CD4-positive, alpha-beta memory T cell (primary cell): ENCODE data around the gene SLC4A9. TPM values are rescaled to one million over a fixed set of nuclear protein-coding genes. Genes with fewer than 3 reads are reported as not detected.

Experiments used
- CTCF ChIA-PET: fragments of 350-600 bp; sonication (Branson Sonifier 250); formaldehyde crosslinking; loops from one replicate; lab custom pipeline; 2021; ENCODE audit warnings: inconsistent platforms; ENCODE audit not compliant: partially characterized antibody; lab: Charles Lee
- POLR2A ChIA-PET: fragments of 350-600 bp; sonication (Branson Sonifier 250); formaldehyde crosslinking; loops from one replicate; lab custom pipeline; 2021; ENCODE audit not compliant: partially characterized antibody; lab: Charles Lee
- DNase-seq, 5 donors: peaks; one replicate each; pipeline versions ENCODE4 v3.0.0 to v3.0.0-alpha.2; 2020 to 2022; ENCODE audit warnings: mixed read lengths in 1 of 5
- H3K27ac ChIP-seq: one replicate; pipeline ENCODE4 v1.7.0; 2013; ENCODE audit warnings: low read depth, low read length
- H3K27me3 ChIP-seq: 2 replicates; pipeline ENCODE4 v1.7.0; 2013; ENCODE audit warnings: mild to moderate bottlenecking, low read length, moderate library complexity; ENCODE audit not compliant: insufficient read depth
- H3K36me3 ChIP-seq: 2 replicates; pipeline ENCODE4 v1.7.0; 2013; ENCODE audit warnings: mild to moderate bottlenecking, low read length, moderate library complexity; ENCODE audit not compliant: insufficient read depth
- H3K4me1 ChIP-seq: 2 replicates; pipeline ENCODE4 v1.7.0; 2013; ENCODE audit warnings: mild to moderate bottlenecking, low read length, moderate library complexity; ENCODE audit not compliant: insufficient read depth
- H3K4me3 ChIP-seq, 2 donors: one replicate each; pipeline ENCODE4 v1.7.0; 2013; ENCODE audit warnings: low read length in 2 of 2, mild to moderate bottlenecking in 1 of 2
- H3K9me3 ChIP-seq, 2 donors: one replicate each; pipeline ENCODE4 v1.7.0; 2013; ENCODE audit warnings: low read length in 2 of 2, control low read depth in 1 of 2; ENCODE audit not compliant: control insufficient read depth in 1 of 2
- H3K27ac Mint-ChIP-seq, 7 donors: one replicate each; pipeline ENCODE4 v1.8.0; 2020 to 2021; ENCODE audit warnings: mixed read lengths in 7 of 7, mild to moderate bottlenecking in 6 of 7, inconsistent platforms in 3 of 7, moderate library complexity in 3 of 7
- H3K27me3 Mint-ChIP-seq, 2 donors: one replicate each; pipeline ENCODE4 v1.8.0; 2020 to 2021; ENCODE audit warnings: mixed read lengths in 2 of 2
- H3K36me3 Mint-ChIP-seq, 2 donors: one replicate each; pipeline ENCODE4 v1.8.0; 2020 to 2021; ENCODE audit warnings: mixed read lengths in 2 of 2, inconsistent platforms in 1 of 2, mild to moderate bottlenecking in 1 of 2
- H3K4me1 Mint-ChIP-seq, 4 donors: one replicate each; pipeline ENCODE4 v1.8.0; 2020 to 2021; ENCODE audit warnings: mixed read lengths in 4 of 4, mild to moderate bottlenecking in 1 of 4
- H3K4me3 Mint-ChIP-seq, 8 donors: one replicate each; pipeline ENCODE4 v1.8.0; 2020 to 2021; ENCODE audit warnings: mixed read lengths in 8 of 8, mild to moderate bottlenecking in 7 of 8, moderate library complexity in 6 of 8, inconsistent platforms in 3 of 8
- H3K9me3 Mint-ChIP-seq, 8 donors: one replicate each; pipeline ENCODE4 v1.8.0; 2020 to 2021; ENCODE audit warnings: mixed read lengths in 8 of 8, mild to moderate bottlenecking in 5 of 8, inconsistent platforms in 3 of 8, moderate library complexity in 1 of 8
- intact Hi-C: fragments of 100-400 bp; cut with micrococcal nuclease; formaldehyde crosslinking; loops from one replicate; pipeline ENCODE4 v1.15.1; 2023
- polyA plus RNA-seq, 2 donors: library from polyadenylated mRNA; unstranded; fragments of 300-500 nt; fragmentation: Illumina TruSeq; gene quantifications; one replicate each; pipeline ENCODE4 v1.2.3, GENCODE V29; 2021
- total RNA-seq, 2 experiments: library from RNA; stranded (reverse); gene quantifications; one replicate each; pipeline ENCODE4 v1.2.3, GENCODE V29; 2021

The SLC4A9 gene
- total and polyA plus RNA-seq, 4 experiments from 2014 or later = not detected

DNA sequence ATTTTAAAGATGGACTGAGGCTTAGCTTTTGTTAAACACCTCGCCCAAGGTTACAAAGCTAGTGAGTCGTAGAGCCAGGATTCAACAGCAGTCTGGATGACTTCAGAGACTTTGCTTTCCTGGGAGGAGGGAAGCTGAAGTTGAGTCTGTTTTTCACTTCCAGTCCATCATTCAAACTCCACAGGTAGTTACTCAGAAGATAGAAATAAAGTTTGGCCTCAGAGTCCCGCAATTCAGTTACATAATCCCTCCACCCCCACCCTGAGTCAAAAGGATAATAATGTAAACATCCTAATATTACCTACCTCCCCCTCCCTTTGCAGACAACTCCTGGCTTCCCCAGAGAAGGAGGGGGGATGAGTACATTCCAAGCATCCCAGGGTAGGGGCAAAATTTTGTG, 21.7 kb upstream of the SLC4A9 start:
- intact Hi-C loops = no loop called here

DNA sequence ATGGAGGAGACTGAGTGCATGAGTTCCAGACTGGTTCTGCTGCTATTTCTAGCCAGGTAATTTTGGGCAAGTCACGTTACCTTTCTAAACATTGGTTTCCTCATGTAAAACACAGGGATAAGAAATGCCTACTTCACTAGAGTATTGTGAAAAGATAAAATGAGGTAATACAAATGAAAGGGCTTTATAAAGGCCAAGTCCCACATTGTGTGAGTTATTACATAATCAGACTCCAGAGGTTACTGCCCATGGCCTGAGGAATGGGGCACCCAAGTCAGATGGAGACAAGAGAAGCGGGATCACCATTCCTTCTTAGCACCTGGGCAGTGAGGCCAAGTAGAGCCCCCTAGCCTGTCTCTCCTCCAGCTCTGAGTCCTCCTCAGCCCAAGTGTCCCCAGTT, 21.1 kb upstream of the SLC4A9 start:
- Mint-ChIP-seq H3K27ac (peak overlapping the region in 1 of 7 donors; percentile 48), H3K36me3 (peaks cover under 1 to 3% of the 10 kb centered on the region in 2 donors)
- CTCF ChIA-PET = interaction anchor here (3.0 kb wide), 1 partner anchor 7 kb away, joined by 12 read pairs; the partner anchor contains the start of gene HBEGF

More for the DNA sequence above, 21.7 kb upstream of the SLC4A9 start:
- no peaks in the 10 kb centered on the region for H3K9me3 Mint-ChIP-seq
- no peak for DNase-seq
- ChIA-PET CTCF (interaction anchor here (0.6 to 3.7 kb wide), 4 partner anchors 8 to 94 kb away, joined by 3 to 20 read pairs (median 8); partner anchors contain the start of gene HBEGF), POLR2A (no interaction called here)
- Histone ChIP-seq H3K27ac (no peak overlapping the region), H3K9me3 (no peaks in the 10 kb centered on the region), H3K36me3 (no peaks in the 10 kb centered on the region), H3K4me1 (peaks cover 21% of the 10 kb centered on the region), H3K4me3 (no peak overlapping the region), H3K27me3 (no peaks in the 10 kb centered on the region)
- H3K27ac Mint-ChIP-seq = peak overlapping the region in 1 of 7 donors; percentile 37
- no peak overlapping the region for H3K4me3 Mint-ChIP-seq
- H3K27me3 Mint-ChIP-seq = no peaks in the 10 kb centered on the region
- peaks cover 12 to 27% (median 21%) of the 10 kb centered on the region in 4 donors for H3K4me1 Mint-ChIP-seq
- peaks cover 4 to 5% of the 10 kb centered on the region in 2 donors for H3K36me3 Mint-ChIP-seq

DNA sequence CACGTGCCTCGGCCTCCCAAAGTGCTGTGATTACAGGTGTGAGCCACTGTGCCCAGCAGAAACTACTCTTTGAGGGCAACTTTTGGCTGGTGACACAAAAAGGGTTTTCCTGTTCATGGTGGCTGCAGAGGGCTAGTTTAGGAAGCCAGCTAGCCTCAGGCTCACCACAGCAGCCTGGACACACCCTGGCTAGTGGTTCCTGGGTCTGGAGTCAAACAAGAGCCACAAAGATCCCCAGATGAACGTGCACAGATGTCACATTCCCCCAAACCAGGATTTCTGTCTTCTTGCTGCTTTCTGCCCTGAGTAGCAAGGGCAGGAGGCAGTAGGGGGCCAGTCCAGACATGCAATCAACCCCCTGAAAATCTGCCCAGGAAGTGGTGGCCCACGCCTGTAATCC, 20.4 kb upstream of the SLC4A9 start:
- intact Hi-C loops = no loop called here
- DNase-seq = no peak
- H3K27ac Mint-ChIP-seq = no peak overlapping the region
- Histone ChIP-seq H3K27ac (no peak overlapping the region), H3K4me3 (no peak overlapping the region), H3K36me3 (no peaks in the 10 kb centered on the region), H3K9me3 (no peaks in the 10 kb centered on the region), H3K4me1 (peaks cover 26% of the 10 kb centered on the region), H3K27me3 (no peaks in the 10 kb centered on the region)
- H3K36me3 Mint-ChIP-seq = peaks cover 0 to 2% of the 10 kb centered on the region in 2 donors
- H3K4me3 Mint-ChIP-seq = no peak overlapping the region
- ChIA-PET CTCF (no interaction called here), POLR2A (no interaction called here)
- no peaks in the 10 kb centered on the region for H3K27me3 Mint-ChIP-seq
- no peaks in the 10 kb centered on the region for H3K9me3 Mint-ChIP-seq
- H3K4me1 Mint-ChIP-seq = peaks cover 15 to 39% (median 28%) of the 10 kb centered on the region in 4 donors

More for the DNA sequence above, 21.1 kb upstream of the SLC4A9 start:
- Mint-ChIP-seq H3K27me3 (no peaks in the 10 kb centered on the region), H3K4me3 (no peak overlapping the region), H3K4me1 (peaks cover 12 to 32% (median 23%) of the 10 kb centered on the region in 4 donors), H3K9me3 (no peaks in the 10 kb centered on the region)
- peaks cover 26% of the 10 kb centered on the region for H3K4me1 ChIP-seq
- no peaks in the 10 kb centered on the region for H3K27me3 ChIP-seq
- no peaks in the 10 kb centered on the region for H3K36me3 ChIP-seq
- intact Hi-C loops = no loop called here
- no peak for DNase-seq
- H3K4me3 ChIP-seq = no peak overlapping the region
- POLR2A ChIA-PET = no interaction called here
- no peaks in the 10 kb centered on the region for H3K9me3 ChIP-seq
- no peak overlapping the region for H3K27ac ChIP-seq

DNA sequence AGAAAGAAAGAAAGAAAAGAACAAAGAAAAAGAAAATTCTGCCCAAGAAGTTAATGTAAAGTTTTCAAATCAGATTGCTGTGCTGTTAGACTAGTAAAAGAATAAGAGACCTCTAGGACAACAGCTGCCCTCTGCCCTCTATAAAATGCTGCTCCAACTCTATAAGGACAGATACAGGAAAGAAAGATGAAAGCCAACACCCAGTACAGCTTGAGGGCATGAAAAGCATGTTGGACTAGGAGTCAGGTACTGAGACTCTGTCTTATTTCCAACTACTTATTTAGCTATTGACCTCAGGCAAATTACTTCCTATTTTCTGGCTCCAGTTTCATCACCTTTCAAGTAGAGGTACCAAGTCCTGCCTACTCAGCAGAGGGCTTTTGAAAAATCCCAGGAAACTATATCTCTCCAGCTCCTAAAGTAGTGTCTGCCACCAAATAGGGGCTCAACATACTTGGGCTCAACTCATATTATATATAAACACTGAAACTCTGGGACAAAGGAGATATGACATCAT, 19.3 kb upstream of the SLC4A9 start:
- ChIA-PET CTCF (interaction anchor here (0.9 to 16.4 kb wide), 2 partner anchors 11 to 95 kb away, joined by 9 to 518 read pairs; no protein-coding TSS in a partner anchor), POLR2A (no interaction called here)
- no peak for DNase-seq
- Mint-ChIP-seq H3K4me3 (no peak overlapping the region), H3K4me1 (peaks cover 19 to 49% (median 31%) of the 10 kb centered on the region in 4 donors), H3K27me3 (peaks cover 0 to 2% of the 10 kb centered on the region in 2 donors), H3K27ac (peak overlapping the region in 4 of 7 donors; percentile 12 to 65 (median 36)), H3K9me3 (no peaks in the 10 kb centered on the region), H3K36me3 (peaks cover 0 to 2% of the 10 kb centered on the region in 2 donors)
- Histone ChIP-seq H3K9me3 (no peaks in the 10 kb centered on the region), H3K4me3 (no peak overlapping the region), H3K36me3 (no peaks in the 10 kb centered on the region), H3K27ac (no peak overlapping the region), H3K4me1 (peaks cover 33% of the 10 kb centered on the region), H3K27me3 (no peaks in the 10 kb centered on the region)
- intact Hi-C loops = no loop called here

DNA sequence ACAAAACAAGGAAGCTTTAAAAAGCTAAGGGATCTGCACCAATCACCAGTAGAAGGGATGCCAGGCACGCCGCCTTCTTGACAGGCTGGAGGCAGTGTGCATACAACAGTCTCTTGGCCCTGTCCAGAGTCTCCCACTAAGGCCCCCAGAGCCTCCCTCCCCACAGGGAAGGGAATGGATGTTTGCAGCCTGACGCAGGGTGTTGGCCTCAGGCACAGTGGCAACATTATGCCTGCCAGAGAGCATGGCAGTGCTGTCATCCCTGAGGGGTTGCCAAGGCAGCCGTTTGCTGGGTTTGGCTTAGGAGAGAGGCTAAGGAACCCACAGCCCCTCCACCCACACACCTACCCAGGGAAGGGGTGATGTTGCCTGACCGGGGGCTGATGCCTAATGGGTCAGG, 18.4 kb upstream of the SLC4A9 start:
- Mint-ChIP-seq H3K9me3 (no peaks in the 10 kb centered on the region), H3K4me3 (no peak overlapping the region), H3K4me1 (peaks cover 19 to 51% (median 31%) of the 10 kb centered on the region in 4 donors), H3K27ac (peak overlapping the region in 3 of 7 donors; percentile 22 to 89 (median 47)), H3K36me3 (no peaks in the 10 kb centered on the region), H3K27me3 (peaks cover 0 to 2% of the 10 kb centered on the region in 2 donors)
- H3K27me3 ChIP-seq = no peaks in the 10 kb centered on the region
- no peak overlapping the region for H3K4me3 ChIP-seq
- H3K27ac ChIP-seq = no peak overlapping the region
- H3K36me3 ChIP-seq = no peaks in the 10 kb centered on the region
- no peak for DNase-seq
- POLR2A ChIA-PET = no interaction called here
- intact Hi-C loops = no loop called here
- H3K4me1 ChIP-seq = peaks cover 36% of the 10 kb centered on the region
- CTCF ChIA-PET = interaction anchor here (0.9 to 16.4 kb wide), 2 partner anchors 31 to 96 kb away, joined by 3 to 518 read pairs; no protein-coding TSS in a partner anchor
- no peaks in the 10 kb centered on the region for H3K9me3 ChIP-seq

DNA sequence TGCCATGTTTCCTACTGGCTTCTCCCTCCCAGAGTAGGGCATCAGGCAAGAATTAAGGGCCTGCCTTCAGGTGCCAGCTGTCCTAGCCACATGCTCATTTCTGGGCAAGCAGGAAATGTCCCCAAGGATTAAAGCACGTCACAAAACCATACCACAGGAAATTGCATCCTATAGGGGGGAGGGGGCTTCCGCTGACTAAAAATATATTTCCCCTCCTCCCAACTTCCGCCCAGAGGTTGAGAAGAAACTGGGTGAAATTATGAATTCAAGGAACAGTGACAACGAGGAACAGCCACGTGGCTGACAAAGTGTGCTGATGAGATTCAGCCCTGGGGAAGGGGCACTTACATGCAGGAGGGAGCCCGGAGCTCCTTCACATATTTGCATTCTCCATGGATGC, 17.7 kb upstream of the SLC4A9 start:
- Histone ChIP-seq H3K27ac (no peak overlapping the region), H3K9me3 (no peaks in the 10 kb centered on the region), H3K27me3 (no peaks in the 10 kb centered on the region), H3K4me1 (peaks cover 42% of the 10 kb centered on the region), H3K36me3 (no peaks in the 10 kb centered on the region), H3K4me3 (no peak overlapping the region)
- Mint-ChIP-seq H3K4me1 (peaks cover 25 to 58% (median 37%) of the 10 kb centered on the region in 4 donors), H3K4me3 (peak overlapping the region in 5 of 8 donors; percentile 53 to 77 (median 73)), H3K9me3 (peaks cover 0 to 2% (median 0%) of the 10 kb centered on the region in 8 donors), H3K27me3 (peaks cover 0 to 2% of the 10 kb centered on the region in 2 donors), H3K36me3 (no peaks in the 10 kb centered on the region), H3K27ac (peak overlapping the region in 6 of 7 donors; percentile 65 to 95 (median 85))
- CTCF ChIA-PET = interaction anchor here (0.9 to 16.4 kb wide), 3 partner anchors 9 to 96 kb away, joined by 3 to 518 read pairs (median 12); no protein-coding TSS in a partner anchor
- peak in 4 of 5 donors; percentile 18 to 54 (median 35) for DNase-seq
- POLR2A ChIA-PET = no interaction called here
- intact Hi-C loops = no loop called here

DNA sequence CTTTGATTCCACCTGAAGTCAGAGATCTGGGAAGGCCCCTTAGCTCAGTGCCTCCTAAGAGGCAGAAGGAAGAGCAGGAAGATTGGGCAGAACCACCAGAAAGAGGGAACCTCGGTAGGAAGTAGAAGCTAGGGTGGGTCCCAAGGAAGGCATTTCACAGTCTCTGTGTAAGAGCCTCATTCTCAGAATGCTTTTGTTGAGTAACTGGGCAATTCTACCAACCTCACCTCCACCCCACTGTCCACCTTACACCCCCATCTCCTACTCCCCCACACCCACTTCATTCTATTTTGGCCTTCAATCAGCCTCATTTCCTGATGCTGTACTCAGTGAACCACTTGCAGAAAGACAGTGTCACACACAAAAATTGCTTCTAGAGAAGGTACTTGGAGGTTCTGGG, 17.1 kb upstream of the SLC4A9 start:
- Histone ChIP-seq H3K27me3 (no peaks in the 10 kb centered on the region), H3K9me3 (no peaks in the 10 kb centered on the region), H3K4me3 (no peak overlapping the region), H3K27ac (no peak overlapping the region), H3K36me3 (no peaks in the 10 kb centered on the region), H3K4me1 (peaks cover 44% of the 10 kb centered on the region)
- H3K4me1 Mint-ChIP-seq = peaks cover 26 to 62% (median 39%) of the 10 kb centered on the region in 4 donors
- intact Hi-C loops = no loop called here
- peaks cover 0 to 2% of the 10 kb centered on the region in 2 donors for H3K27me3 Mint-ChIP-seq
- H3K9me3 Mint-ChIP-seq = peaks cover 0 to 2% (median 0%) of the 10 kb centered on the region in 8 donors
- CTCF ChIA-PET = interaction anchor here (1.6 to 16.4 kb wide), 3 partner anchors 9 to 97 kb away, joined by 3 to 518 read pairs (median 12); no protein-coding TSS in a partner anchor
- POLR2A ChIA-PET = no interaction called here
- H3K4me3 Mint-ChIP-seq = peak overlapping the region in 6 of 8 donors; percentile 45 to 77 (median 71)
- H3K36me3 Mint-ChIP-seq = no peaks in the 10 kb centered on the region
- peak overlapping the region in 6 of 7 donors; percentile 65 to 95 (median 85) for H3K27ac Mint-ChIP-seq
- DNase-seq = no peak
